Measurements from ENCODE around the gene MAPT. TPM values are rescaled to one million over a fixed set of nuclear protein-coding genes. Genes with fewer than 3 reads are reported as not detected.

MAPT gene
- total and polyA plus RNA-seq, 4 donors, result 0.27 to 3.8 (median 1.8) TPM

- no peak for TF ChIP-seq CTCF (IDR thresholded peaks at IDR 0.05; ENCODE audit: control extremely low read depth, extremely low read depth)
- 83 to 89% methylated on average over 4 of the region's 4 CpGs for WGBS, 2 donors
- Histone ChIP-seq H3K4me3 (no peak overlapping the region), H3K27me3 (ENCODE audit: control insufficient read depth in 3 of 3, insufficient read depth in 3 of 3, low read length in 2 of 3) (no peaks in the 10 kb centered on the region), H3K9ac (ENCODE audit: insufficient read depth in 1 of 2, low read length in 2 of 2) (no peak overlapping the region), H3K4me1 (ENCODE audit: control insufficient read depth in 5 of 5, insufficient read depth in 5 of 5, low read length in 5 of 5) (no peaks in the 10 kb centered on the region), H3K27ac (ENCODE audit: low read depth in 1 of 2, low read length in 1 of 2) (no peak overlapping the region), H3K9me3 (ENCODE audit: control insufficient read depth in 4 of 4, insufficient read depth in 3 of 4, low read length in 3 of 4) (no peaks in the 10 kb centered on the region), H3K36me3 (ENCODE audit: control insufficient read depth in 4 of 4, insufficient read depth in 4 of 4, low read length in 4 of 4) (peaks cover 14 to 46% (median 26%) of the 10 kb centered on the region in 4 donors)
- ATAC-seq (ENCODE audit: insufficient read depth, low FRiP score) (no peak), DNase-seq (no peak)
Observed at GRCh38 chr17:46027976-46028325, 133.6 kb downstream of the MAPT start.

- Histone ChIP-seq H3K27ac (ENCODE audit: low read depth in 1 of 2, low read length in 1 of 2) (no peak overlapping the region), H3K9ac (ENCODE audit: insufficient read depth in 1 of 2, low read length in 2 of 2) (no peak overlapping the region), H3K27me3 (ENCODE audit: control insufficient read depth in 3 of 3, insufficient read depth in 3 of 3, low read length in 2 of 3) (no peaks in the 10 kb centered on the region), H3K36me3 (ENCODE audit: control insufficient read depth in 4 of 4, insufficient read depth in 4 of 4, low read length in 4 of 4) (peaks cover 17 to 48% (median 30%) of the 10 kb centered on the region in 4 donors), H3K4me1 (ENCODE audit: control insufficient read depth in 5 of 5, insufficient read depth in 5 of 5, low read length in 5 of 5) (no peaks in the 10 kb centered on the region), H3K9me3 (ENCODE audit: control insufficient read depth in 4 of 4, insufficient read depth in 3 of 4, low read length in 3 of 4) (no peaks in the 10 kb centered on the region), H3K4me3 (no peak overlapping the region)
- ATAC-seq (ENCODE audit: insufficient read depth, low FRiP score) (no peak), DNase-seq (no peak)
- 85 to 92% methylated on average over 3 of the region's 3 CpGs for WGBS, 2 donors
- TF ChIP-seq CTCF (IDR thresholded peaks at IDR 0.05; ENCODE audit: control extremely low read depth, extremely low read depth), result no peak
Observed at GRCh38 chr17:46028374-46028773, 134.0 kb downstream of the MAPT start.

GRCh38 chr17:46028981-46029565 lies 134.7 kb downstream of the MAPT start:
- Histone ChIP-seq H3K36me3 (ENCODE audit: control insufficient read depth in 4 of 4, insufficient read depth in 4 of 4, low read length in 4 of 4) (peaks cover 23 to 54% (median 35%) of the 10 kb centered on the region in 4 donors), H3K27ac (ENCODE audit: low read depth in 1 of 2, low read length in 1 of 2) (no peak overlapping the region), H3K4me1 (ENCODE audit: control insufficient read depth in 5 of 5, insufficient read depth in 5 of 5, low read length in 5 of 5) (no peaks in the 10 kb centered on the region), H3K27me3 (ENCODE audit: control insufficient read depth in 3 of 3, insufficient read depth in 3 of 3, low read length in 2 of 3) (no peaks in the 10 kb centered on the region), H3K4me3 (no peak overlapping the region), H3K9ac (ENCODE audit: insufficient read depth in 1 of 2, low read length in 2 of 2) (no peak overlapping the region), H3K9me3 (ENCODE audit: control insufficient read depth in 4 of 4, insufficient read depth in 3 of 4, low read length in 3 of 4) (no peaks in the 10 kb centered on the region)
- WGBS, 2 donors, result 68 to 79% methylated on average over 4 of the region's 4 CpGs
- no peak for ATAC-seq (ENCODE audit: insufficient read depth, low FRiP score)
- no peak for DNase-seq
- no peak for TF ChIP-seq CTCF (IDR thresholded peaks at IDR 0.05; ENCODE audit: control extremely low read depth, extremely low read depth)

GRCh38 chr17:46029627-46030026 lies 135.3 kb downstream of the MAPT start:
- no peak for ATAC-seq (ENCODE audit: insufficient read depth, low FRiP score)
- no peak for DNase-seq
- 96 to 98% methylated on average over 6 of the region's 6 CpGs for WGBS, 2 donors
- no peak overlapping the region for H3K27ac ChIP-seq (ENCODE audit: low read depth in 1 of 2, low read length in 1 of 2)
- TF ChIP-seq CTCF (IDR thresholded peaks at IDR 0.05; ENCODE audit: control extremely low read depth, extremely low read depth), result no peak
- no peaks in the 10 kb centered on the region for H3K27me3 ChIP-seq (ENCODE audit: control insufficient read depth in 3 of 3, insufficient read depth in 3 of 3, low read length in 2 of 3)
- H3K4me1 ChIP-seq (ENCODE audit: control insufficient read depth in 5 of 5, insufficient read depth in 5 of 5, low read length in 5 of 5), result no peaks in the 10 kb centered on the region
- H3K4me3 ChIP-seq, result no peak overlapping the region
- peaks cover 28 to 54% (median 41%) of the 10 kb centered on the region in 4 donors for H3K36me3 ChIP-seq (ENCODE audit: control insufficient read depth in 4 of 4, insufficient read depth in 4 of 4, low read length in 4 of 4)
- no peaks in the 10 kb centered on the region for H3K9me3 ChIP-seq (ENCODE audit: control insufficient read depth in 4 of 4, insufficient read depth in 3 of 4, low read length in 3 of 4)
- no peak overlapping the region for H3K9ac ChIP-seq (ENCODE audit: insufficient read depth in 1 of 2, low read length in 2 of 2)

Measured in lung (tissue), 12 donors.